Upper lobe of left lung (tissue), 6 donors: Measurements from ENCODE around the gene XKR3. TPM values are rescaled to one million over a fixed set of nuclear protein-coding genes. Genes with fewer than 3 reads are reported as not detected.
A peak's percentile ranks its signal among the peaks of the same experiment; 100 is the strongest.
"Not testable (repeated sequence)": the region's sequence is repeated elsewhere in the genome, so short reads cannot be mapped to it uniquely, and the experiment has no call there.

Source experiments
- ATAC-seq, 2 donors: fragments of 200-7000 bp; cut with Tn5 transposase; one replicate each; pipeline ENCODE4 v1.9.1; 2022; ENCODE audit warnings: mild to moderate bottlenecking in 2 of 2, moderate library complexity in 2 of 2; ENCODE audit not compliant: low FRiP score in 2 of 2
- DNase-seq, 2 donors: peaks; one replicate each; pipeline ENCODE4 v3.0.0-alpha.2; 2019 to 2020
- H3K27ac ChIP-seq, 4 donors: fragments of 200-600 bp; sonication (generic); one replicate each; pipeline ENCODE4 v1.5.1; 2016 to 2019
- H3K27me3 ChIP-seq, 4 donors: fragments of 200-600 bp; sonication (generic); one replicate each; pipeline ENCODE4 v1.5.1; 2017 to 2019
- H3K36me3 ChIP-seq, 4 donors: fragments of 200-600 bp; sonication (generic); one replicate each; pipeline ENCODE4 v1.5.1; 2016 to 2019
- H3K4me1 ChIP-seq, 4 donors: fragments of 200-600 bp; sonication (generic); one replicate each; pipeline ENCODE4 v1.5.1; 2018 to 2019
- H3K4me3 ChIP-seq, 4 donors: fragments of 200-600 bp; sonication (generic); one replicate each; pipeline ENCODE4 v1.5.1; 2017 to 2019; ENCODE audit warnings: mild to moderate bottlenecking in 2 of 4, moderate library complexity in 1 of 4
- H3K9me3 ChIP-seq, 4 donors: fragments of 200-600 bp; sonication (generic); one replicate each; pipeline ENCODE4 v1.5.1; 2018 to 2019
- EP300 ChIP-seq, 4 donors: sonication (generic); formaldehyde crosslinking; IDR thresholded peaks; one replicate each; pipeline ENCODE4 v1.5.1; 2017; ENCODE audit warnings: antibody characterized with exemption in 4 of 4, control low read depth in 2 of 4
- POLR2A ChIP-seq, 4 donors: fragments of 450-650 bp; IDR thresholded peaks; one replicate each; pipeline ENCODE4 v1.5.1; 2016 to 2017; ENCODE audit warnings: antibody characterized with exemption in 4 of 4, mild to moderate bottlenecking in 2 of 4
- POLR2AphosphoS5 ChIP-seq, 2 donors: sonication (generic); formaldehyde crosslinking; IDR thresholded peaks; one replicate each; pipeline ENCODE4 v1.5.1; 2017; ENCODE audit warnings: antibody characterized with exemption in 2 of 2
- WGBS, 2 donors: methylation state at CpG; one replicate each; pipeline ENCODE4 v1.1.5; 2017 to 2018; 5-methylcytosine and 5-hydroxymethylcytosine counted together
- total RNA-seq, 6 donors: library from RNA; depleted of rRNA in 4 of 6; stranded (reverse); fragments of >200 nt in 4 of 6; gene quantifications; one replicate each; pipeline versions ENCODE4 v1.1.0 to v1.2.1, GENCODE V29; 2016 to 2021
- TF ChIP-seq, protein P1 (sequence below), 6 experiments: fragments of 450-650 bp in 4 of 6; fragments of 200-600 bp in 2 of 6; sonication (generic) in 2 of 6; IDR thresholded peaks; one replicate each; pipeline ENCODE4 v1.5.1; 2016 to 2019; ENCODE audit warnings: antibody characterized with exemption in 6 of 6
- donor health status: DM: no; HTN: no; CAD: no; lungs with moderate emphysema.
- donor health status: DM: no; HTN: yes; CAD: no; lungs with severe emphysema.

Gene XKR3
- total RNA-seq, result not detected

DNA sequence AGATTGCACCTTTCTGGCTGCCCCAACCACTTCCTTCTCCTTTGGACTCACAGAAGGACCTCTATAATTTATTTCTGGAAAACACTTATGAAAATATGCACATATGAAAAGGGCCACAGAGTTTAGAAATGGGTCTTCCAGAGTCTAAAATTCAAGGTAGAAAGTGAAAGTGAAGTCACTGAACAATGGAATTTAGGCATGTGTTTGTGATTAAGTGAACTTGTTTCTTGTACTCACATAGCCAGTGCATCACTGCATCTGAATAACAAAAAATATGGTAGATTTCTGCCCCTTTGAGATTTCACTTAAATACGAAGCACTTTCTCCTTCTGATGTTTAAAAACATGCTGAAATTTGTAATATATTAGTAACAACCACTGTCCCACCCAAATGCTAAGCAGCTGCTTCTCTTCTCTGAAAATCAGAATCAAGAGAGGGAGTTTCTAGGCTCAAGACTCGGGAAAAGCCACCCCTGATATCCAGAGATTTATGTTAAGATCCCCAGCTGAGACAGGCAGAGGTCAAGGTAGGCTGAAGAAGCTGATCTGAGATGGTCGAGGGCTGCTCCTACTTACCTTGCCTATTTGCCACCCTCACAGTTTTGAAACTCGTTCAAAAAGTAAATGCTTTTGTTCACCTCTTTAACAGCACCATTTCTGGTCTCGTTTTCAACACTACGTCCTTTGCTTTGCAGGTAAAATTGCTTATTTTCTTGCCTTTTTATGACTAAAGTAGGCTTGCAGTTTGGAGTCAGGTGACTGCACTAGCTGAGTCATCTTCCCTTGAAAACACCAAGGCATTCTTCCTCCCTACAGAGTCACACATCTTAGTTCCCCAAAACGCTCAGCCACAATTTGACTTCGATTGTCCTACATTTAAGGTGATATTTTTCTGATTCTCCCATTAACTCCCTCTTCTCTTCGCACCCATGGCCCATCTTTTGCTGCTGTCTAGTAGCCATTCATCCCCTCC is at the start of gene XKR3:
Gene XKR3 (minus strand): TSS at position 696 of the 972 bp plus-strand sequence. CDS start 17,338 bp downstream, outside the sequence.
- TF ChIP-seq POLR2A (IDR thresholded peaks at IDR 0.05) (no peak), POLR2AphosphoS5 (IDR thresholded peaks at IDR 0.05) (no peak), EP300 (IDR thresholded peaks at IDR 0.05) (no peak)
- TF ChIP-seq, protein P1, sequence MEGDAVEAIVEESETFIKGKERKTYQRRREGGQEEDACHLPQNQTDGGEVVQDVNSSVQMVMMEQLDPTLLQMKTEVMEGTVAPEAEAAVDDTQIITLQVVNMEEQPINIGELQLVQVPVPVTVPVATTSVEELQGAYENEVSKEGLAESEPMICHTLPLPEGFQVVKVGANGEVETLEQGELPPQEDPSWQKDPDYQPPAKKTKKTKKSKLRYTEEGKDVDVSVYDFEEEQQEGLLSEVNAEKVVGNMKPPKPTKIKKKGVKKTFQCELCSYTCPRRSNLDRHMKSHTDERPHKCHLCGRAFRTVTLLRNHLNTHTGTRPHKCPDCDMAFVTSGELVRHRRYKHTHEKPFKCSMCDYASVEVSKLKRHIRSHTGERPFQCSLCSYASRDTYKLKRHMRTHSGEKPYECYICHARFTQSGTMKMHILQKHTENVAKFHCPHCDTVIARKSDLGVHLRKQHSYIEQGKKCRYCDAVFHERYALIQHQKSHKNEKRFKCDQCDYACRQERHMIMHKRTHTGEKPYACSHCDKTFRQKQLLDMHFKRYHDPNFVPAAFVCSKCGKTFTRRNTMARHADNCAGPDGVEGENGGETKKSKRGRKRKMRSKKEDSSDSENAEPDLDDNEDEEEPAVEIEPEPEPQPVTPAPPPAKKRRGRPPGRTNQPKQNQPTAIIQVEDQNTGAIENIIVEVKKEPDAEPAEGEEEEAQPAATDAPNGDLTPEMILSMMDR (IDR thresholded peaks at IDR 0.05), result no peak
- DNase-seq, result peak in 1 of 2 donors; percentile 45
- peak in 1 of 2 donors; percentile 77 for ATAC-seq
- no peaks in the 10 kb centered on the region for H3K9me3 ChIP-seq
- H3K4me1 ChIP-seq, result no peaks in the 10 kb centered on the region
- H3K27me3 ChIP-seq, result no peaks in the 10 kb centered on the region
- peak within 1 kb of the TSS in 2 of 4 donors; percentile 6 to 21 for H3K27ac ChIP-seq
- no peaks in the 10 kb centered on the region for H3K36me3 ChIP-seq
- peak within 1 kb of the TSS in 2 of 4 donors; percentile 8 to 14 for H3K4me3 ChIP-seq
- 43 to 44% methylated on average over 9 of the region's 9 CpGs for WGBS, 2 donors

DNA sequence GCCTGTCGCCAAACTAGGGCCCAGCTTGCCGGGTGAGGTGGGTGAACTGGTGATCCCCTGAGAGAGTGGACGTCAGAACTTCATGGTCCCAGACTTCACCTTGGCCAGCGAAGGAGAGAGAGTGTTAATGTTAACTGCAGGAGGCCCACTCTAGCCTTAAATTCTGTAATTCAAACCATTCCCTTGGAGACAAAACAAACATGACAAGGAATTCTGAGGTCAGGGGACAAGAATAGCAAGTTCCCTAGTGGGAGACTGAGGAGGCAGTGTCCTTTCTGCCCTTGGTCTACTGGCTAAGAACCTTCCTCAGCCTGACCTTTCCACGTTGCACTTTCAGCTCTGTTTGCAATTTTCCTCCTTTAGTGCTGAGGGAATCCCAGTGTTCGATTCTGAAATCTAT is 44.4 kb upstream of the XKR3 start:
- not testable (repeated sequence) for H3K4me1 ChIP-seq, H3K9me3 ChIP-seq, DNase-seq, ATAC-seq, H3K36me3 ChIP-seq, H3K27me3 ChIP-seq, H3K4me3 ChIP-seq
- WGBS, 2 donors, result 66 to 68% methylated on average over 6 of the region's 6 CpGs
- peak overlapping the region in 1 of 4 donors; percentile 52 for H3K27ac ChIP-seq

DNA sequence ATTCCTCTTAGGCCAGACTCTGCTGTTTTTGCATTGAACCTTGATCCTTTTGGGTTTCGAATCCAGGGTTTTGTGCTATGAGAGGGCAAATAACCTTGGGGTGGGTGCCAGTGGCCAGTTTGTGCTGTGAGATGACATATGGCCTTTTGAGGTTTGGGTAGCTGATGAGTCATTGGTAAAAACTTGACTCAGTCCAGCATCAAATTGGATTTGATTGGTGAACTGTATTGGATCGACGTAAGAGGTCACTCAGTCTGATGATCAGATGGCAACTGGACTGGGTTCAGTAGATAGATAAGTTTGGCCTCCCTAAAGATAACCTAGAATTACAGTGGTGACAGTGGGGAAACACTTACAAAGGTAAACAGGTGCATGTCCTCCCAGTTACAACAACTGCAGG is 41.0 kb upstream of the XKR3 start:
- no peaks in the 10 kb centered on the region for H3K36me3 ChIP-seq
- WGBS, 2 donors, result 86 to 93% methylated on average over 3 of the region's 3 CpGs
- TF ChIP-seq POLR2AphosphoS5 (IDR thresholded peaks at IDR 0.05) (no peak), POLR2A (IDR thresholded peaks at IDR 0.05) (no peak), EP300 (IDR thresholded peaks at IDR 0.05) (no peak)
- TF ChIP-seq, protein P1 (IDR thresholded peaks at IDR 0.05), result no peak
- no peaks in the 10 kb centered on the region for H3K9me3 ChIP-seq
- no peaks in the 10 kb centered on the region for H3K4me1 ChIP-seq
- no peak for DNase-seq
- no peak overlapping the region for H3K4me3 ChIP-seq
- H3K27me3 ChIP-seq, result no peaks in the 10 kb centered on the region
- ATAC-seq, result no peak
- H3K27ac ChIP-seq, result no peak overlapping the region

DNA sequence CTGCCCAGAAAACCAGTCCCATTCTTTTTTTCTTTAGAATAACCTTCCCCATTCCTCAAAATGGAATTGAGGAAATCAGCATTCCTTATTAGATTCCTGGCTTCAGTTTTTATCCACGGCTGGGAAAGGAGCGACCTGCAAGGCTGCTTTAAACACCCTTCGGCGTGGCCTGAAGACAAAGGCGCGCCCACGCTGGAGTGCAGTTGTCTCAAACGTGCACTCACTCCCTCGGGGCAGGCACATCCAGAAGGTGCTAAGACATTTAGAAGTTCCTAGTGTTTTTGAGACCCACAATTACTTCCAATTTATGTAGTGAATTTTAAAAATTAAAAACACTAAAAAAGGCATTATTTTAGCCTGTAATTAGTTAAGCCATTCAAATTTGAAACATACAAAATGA is 31.6 kb upstream of the XKR3 start:
- H3K27me3 ChIP-seq, H3K27ac ChIP-seq, ATAC-seq, H3K9me3 ChIP-seq, H3K36me3 ChIP-seq, H3K4me1 ChIP-seq, H3K4me3 ChIP-seq: not testable (repeated sequence)
- WGBS, 2 donors, result 80 to 84% methylated on average over 9 of the region's 9 CpGs
- DNase-seq, result peak in 1 of 2 donors; percentile 5

DNA sequence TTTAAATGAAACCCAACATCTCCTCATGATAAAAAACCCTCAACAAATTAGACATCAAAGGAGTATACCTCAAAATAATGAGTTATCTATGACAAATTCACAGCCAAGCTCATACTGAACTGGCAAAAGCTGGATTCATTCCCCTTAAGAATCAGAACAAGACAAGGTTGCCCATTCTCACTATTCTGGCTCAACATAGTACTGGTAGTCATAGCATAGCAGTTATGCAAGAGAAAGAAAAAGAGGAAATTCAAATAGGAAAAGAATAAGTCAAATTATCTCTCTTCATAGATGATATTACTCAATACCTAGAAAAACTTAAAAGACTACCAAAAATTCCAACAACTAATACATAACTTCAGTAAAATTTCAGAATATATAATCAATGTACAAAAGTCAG is 29.4 kb upstream of the XKR3 start:
- Histone ChIP-seq H3K4me1 (no peaks in the 10 kb centered on the region), H3K27me3 (no peaks in the 10 kb centered on the region), H3K9me3 (no peaks in the 10 kb centered on the region), H3K27ac (no peak overlapping the region), H3K4me3 (no peak overlapping the region), H3K36me3 (no peaks in the 10 kb centered on the region)
- ATAC-seq (peak in 1 of 2 donors; percentile 43), DNase-seq (no peak)
- TF ChIP-seq, protein P1 (IDR thresholded peaks at IDR 0.05), result no peak
- no peak for TF ChIP-seq POLR2A (IDR thresholded peaks at IDR 0.05)
- TF ChIP-seq EP300 (IDR thresholded peaks at IDR 0.05), result no peak
- no peak for TF ChIP-seq POLR2AphosphoS5 (IDR thresholded peaks at IDR 0.05)

DNA sequence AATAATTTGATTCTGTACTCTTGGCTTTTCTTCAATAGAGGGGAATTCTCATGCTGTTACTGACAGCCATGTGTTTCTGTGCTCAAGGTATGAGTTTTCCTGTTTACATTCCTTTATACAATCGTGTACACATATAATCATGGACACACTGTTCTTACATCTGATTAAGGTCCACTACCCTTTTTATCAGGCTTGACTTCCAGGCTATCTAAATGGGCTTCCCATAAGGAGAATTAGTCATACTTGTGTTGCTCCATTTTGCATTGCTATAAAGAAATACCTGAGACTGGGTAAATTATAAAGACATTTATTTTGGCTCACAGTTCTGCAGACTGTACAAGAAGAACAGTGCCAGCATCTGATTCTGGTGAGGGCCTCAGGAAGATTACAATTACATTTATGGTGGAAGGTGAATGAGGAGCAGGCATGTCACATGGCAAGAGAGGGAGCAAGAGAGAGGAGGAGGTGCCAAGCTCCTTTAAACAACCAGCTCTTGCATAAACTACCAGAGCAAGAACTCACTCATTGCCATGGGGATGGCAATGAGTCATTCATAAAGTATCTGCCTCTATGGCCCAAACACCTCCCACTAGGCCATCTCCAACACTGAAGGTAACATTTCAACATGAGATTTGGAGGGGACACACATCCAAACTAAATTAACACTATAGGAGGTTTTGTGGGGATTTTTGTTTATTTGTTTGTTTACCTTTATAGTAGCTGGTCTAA is 26.2 kb upstream of the XKR3 start:
- not testable (repeated sequence) for ATAC-seq, H3K27me3 ChIP-seq, H3K9me3 ChIP-seq, H3K36me3 ChIP-seq, H3K27ac ChIP-seq, DNase-seq, H3K4me1 ChIP-seq, H3K4me3 ChIP-seq
- WGBS, 2 donors, result 46 to 61% methylated on average over 1 of the region's 1 CpG
